ENCODE results near the gene SURF1. TPM values are rescaled to one million over a fixed set of nuclear protein-coding genes. Genes with fewer than 3 reads are reported as not detected.

The SURF1 gene
- total and polyA plus RNA-seq, 12 donors: 50.9 to 111 (median 72.8) TPM

- H3K27me3 ChIP-seq: no peaks in the 10 kb centered on the region
- H3K4me1 ChIP-seq (replicated peaks in 1 of 2): peaks cover 10 to 29% of the 10 kb centered on the region in 2 donors
- WGBS, 4 donors: 84 to 88% (median 85%) methylated on average over 6 to 12 of the region's 12 CpGs
- H3K4me3 ChIP-seq: no peak overlapping the region
- H3K27ac ChIP-seq: peak overlapping the region in 1 of 5 donors; percentile 83
- TF ChIP-seq, protein P1, sequence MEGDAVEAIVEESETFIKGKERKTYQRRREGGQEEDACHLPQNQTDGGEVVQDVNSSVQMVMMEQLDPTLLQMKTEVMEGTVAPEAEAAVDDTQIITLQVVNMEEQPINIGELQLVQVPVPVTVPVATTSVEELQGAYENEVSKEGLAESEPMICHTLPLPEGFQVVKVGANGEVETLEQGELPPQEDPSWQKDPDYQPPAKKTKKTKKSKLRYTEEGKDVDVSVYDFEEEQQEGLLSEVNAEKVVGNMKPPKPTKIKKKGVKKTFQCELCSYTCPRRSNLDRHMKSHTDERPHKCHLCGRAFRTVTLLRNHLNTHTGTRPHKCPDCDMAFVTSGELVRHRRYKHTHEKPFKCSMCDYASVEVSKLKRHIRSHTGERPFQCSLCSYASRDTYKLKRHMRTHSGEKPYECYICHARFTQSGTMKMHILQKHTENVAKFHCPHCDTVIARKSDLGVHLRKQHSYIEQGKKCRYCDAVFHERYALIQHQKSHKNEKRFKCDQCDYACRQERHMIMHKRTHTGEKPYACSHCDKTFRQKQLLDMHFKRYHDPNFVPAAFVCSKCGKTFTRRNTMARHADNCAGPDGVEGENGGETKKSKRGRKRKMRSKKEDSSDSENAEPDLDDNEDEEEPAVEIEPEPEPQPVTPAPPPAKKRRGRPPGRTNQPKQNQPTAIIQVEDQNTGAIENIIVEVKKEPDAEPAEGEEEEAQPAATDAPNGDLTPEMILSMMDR (IDR thresholded peaks at IDR 0.05): no peak
- no peak for TF ChIP-seq POLR2A (IDR thresholded peaks at IDR 0.05)
- intact Hi-C loops (cut with DNase I): loop anchor here in 1 of 2 donors (5.0 to 10.0 kb wide), 2 partner anchors 83 to 220 kb away; no protein-coding TSS in a partner anchor
- no peak for DNase-seq
- H3K36me3 ChIP-seq (replicated peaks in 1 of 2): peaks cover 0 to 39% of the 10 kb centered on the region in 2 donors
- H3K9me3 ChIP-seq (replicated peaks in 1 of 3): no peaks in the 10 kb centered on the region
Measured at GRCh38 chr9:133404454-133405002, 48.2 kb upstream of the SURF1 start.

DNA sequence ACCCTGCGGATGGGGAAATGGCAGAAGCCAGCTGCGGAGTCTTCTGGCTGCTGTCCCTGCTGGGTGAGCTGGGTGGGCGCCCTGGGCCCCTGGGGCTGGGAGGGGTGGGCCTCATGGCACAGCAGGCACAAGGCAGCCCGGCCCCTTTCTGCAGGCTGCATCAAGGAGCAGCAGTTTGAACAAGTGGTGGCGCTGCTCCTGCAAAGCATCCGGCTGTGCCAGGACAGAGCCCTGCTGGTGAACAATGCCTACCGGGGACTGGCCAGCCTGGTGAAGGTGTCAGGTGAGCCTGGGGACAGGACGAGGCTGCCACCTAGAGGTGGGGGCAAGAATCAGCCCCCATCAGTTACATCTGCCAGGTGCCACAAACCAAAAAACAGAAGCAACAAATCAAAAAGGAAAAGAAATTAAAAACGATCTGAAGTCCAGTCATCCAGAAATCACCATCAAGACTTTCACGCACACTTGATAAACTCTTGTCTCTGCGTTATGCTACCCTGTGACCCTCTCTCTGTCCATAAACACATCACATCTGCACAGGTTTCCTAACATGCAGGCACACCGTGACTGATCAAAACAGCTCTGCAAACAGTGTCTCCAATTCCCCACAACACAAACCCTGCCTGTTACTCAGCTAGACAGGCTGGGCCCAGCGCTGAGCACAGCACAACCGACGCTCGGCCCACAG lies 47.6 kb upstream of the SURF1 start:
- Histone ChIP-seq H3K36me3 (replicated peaks in 1 of 2) (peaks cover 0 to 33% of the 10 kb centered on the region in 2 donors), H3K27ac (no peak overlapping the region), H3K27me3 (no peaks in the 10 kb centered on the region), H3K4me1 (replicated peaks in 1 of 2) (peaks cover 10 to 29% of the 10 kb centered on the region in 2 donors), H3K9me3 (replicated peaks in 1 of 3) (no peaks in the 10 kb centered on the region), H3K4me3 (no peak overlapping the region)
- intact Hi-C loops (cut with DNase I): loop anchor here in 1 of 2 donors (10.0 kb wide), 1 partner anchor 219 kb away; no protein-coding TSS in a partner anchor
- WGBS, 4 donors: 73 to 82% (median 78%) methylated on average over 11 to 16 of the region's 16 CpGs
- peak in 3 of 7 donors; percentile 36 to 41 (median 39) for DNase-seq
- TF ChIP-seq POLR2A (IDR thresholded peaks at IDR 0.05): no peak
- TF ChIP-seq, protein P1 (IDR thresholded peaks at IDR 0.05): peak; percentile 21 to 49 (median 38)

- no peak for TF ChIP-seq POLR2A (IDR thresholded peaks at IDR 0.05)
- TF ChIP-seq, protein P1 (IDR thresholded peaks at IDR 0.05): no peak
- no peaks in the 10 kb centered on the region for H3K9me3 ChIP-seq (replicated peaks in 1 of 3)
- no peak overlapping the region for H3K27ac ChIP-seq
- H3K36me3 ChIP-seq (replicated peaks in 1 of 2): peaks cover 0 to 25% of the 10 kb centered on the region in 2 donors
- H3K4me3 ChIP-seq: no peak overlapping the region
- no peaks in the 10 kb centered on the region for H3K27me3 ChIP-seq
- 71 to 90% (median 81%) methylated on average over 1 to 7 of the region's 7 CpGs for WGBS, 4 donors
- peaks cover 10 to 20% of the 10 kb centered on the region in 2 donors for H3K4me1 ChIP-seq (replicated peaks in 1 of 2)
- no peak for DNase-seq
- intact Hi-C loops (cut with DNase I): loop anchor here in 1 of 2 donors (10.0 kb wide), 1 partner anchor 218 kb away; no protein-coding TSS in a partner anchor
Measured at GRCh38 chr9:133402689-133403088, 46.4 kb upstream of the SURF1 start.

- Histone ChIP-seq H3K27me3 (no peaks in the 10 kb centered on the region), H3K4me3 (no peak overlapping the region), H3K36me3 (replicated peaks in 1 of 2) (peaks cover 0 to 19% of the 10 kb centered on the region in 2 donors), H3K4me1 (replicated peaks in 1 of 2) (peaks cover 10 to 18% of the 10 kb centered on the region in 2 donors), H3K9me3 (replicated peaks in 1 of 3) (no peaks in the 10 kb centered on the region), H3K27ac (no peak overlapping the region)
- intact Hi-C loops (cut with DNase I): loop anchor here in 1 of 2 donors (10.0 kb wide), 1 partner anchor 217 kb away; no protein-coding TSS in a partner anchor
- 86 to 98% (median 91%) methylated on average over 1 to 6 of the region's 6 CpGs for WGBS, 4 donors
- DNase-seq: no peak
- TF ChIP-seq POLR2A (IDR thresholded peaks at IDR 0.05): no peak
- TF ChIP-seq, protein P1 (IDR thresholded peaks at IDR 0.05): no peak
Measured at GRCh38 chr9:133401588-133401987, 45.3 kb upstream of the SURF1 start.
